Gastrocnemius medialis (tissue), 4 donors: ENCODE results near the gene MON2. TPM values are rescaled to one million over a fixed set of nuclear protein-coding genes. Genes with fewer than 3 reads are reported as not detected.

Experiments
- ATAC-seq, 2 donors: fragments of 150-250 bp; one replicate each; pipeline ENCODE4 v1.9.1; 2016
- DNase-seq, 2 donors: peaks; one replicate each; pipeline ENCODE4 v3.0.0-alpha.2; 2019
- H3K27ac ChIP-seq, 4 donors: fragments of 200-600 bp; sonication (generic); 1 replicate in 1 of 4; 2 replicates in 3 of 4; pipeline ENCODE4 v1.5.1; 2016 to 2018; ENCODE audit warnings: mild to moderate bottlenecking in 2 of 4, moderate library complexity in 1 of 4
- H3K27me3 ChIP-seq, 3 donors: fragments of 200-600 bp; sonication (generic) in 2 of 3; 1 replicate in 1 of 3; 2 replicates in 2 of 3; pipeline versions ENCODE4 v1.5.1 to v1.6.0; 2016 to 2019; ENCODE audit warnings: mild to moderate bottlenecking in 1 of 3, moderate library complexity in 1 of 3
- H3K36me3 ChIP-seq, 2 donors: fragments of 200-600 bp; sonication (generic) in 1 of 2; one replicate each; pipeline ENCODE4 v1.5.1; 2017 to 2018
- H3K4me1 ChIP-seq, 2 donors: fragments of 200-600 bp; sonication (generic) in 1 of 2; one replicate each; pipeline ENCODE4 v1.5.1; 2016 to 2017; ENCODE audit warnings: mild to moderate bottlenecking in 2 of 2
- H3K4me3 ChIP-seq, 4 donors: fragments of 200-600 bp; sonication (generic) in 3 of 4; 1 replicate in 1 of 4; 2 replicates in 3 of 4; pipeline ENCODE4 v1.5.1; 2016 to 2019; ENCODE audit warnings: mild to moderate bottlenecking in 2 of 4
- H3K9me3 ChIP-seq, 3 donors: fragments of 200-600 bp; sonication (generic) in 2 of 3; 1 replicate in 1 of 3; 2 replicates in 2 of 3; pipeline ENCODE4 v1.5.1; 2016 to 2019
- POLR2A ChIP-seq, 2 donors: fragments of 450-650 bp; IDR thresholded peaks; one replicate each; pipeline ENCODE4 v1.6.1; 2017; ENCODE audit warnings: antibody characterized with exemption in 2 of 2, mild to moderate bottlenecking in 2 of 2, moderate library complexity in 2 of 2
- in situ Hi-C, 4 donors: fragments of 200-750 bp; cut with MboI; loops; one replicate each; pipeline versions ENCODE4 v1.15.0 to v1.8.0; 2017; ENCODE audit warnings: low sequenced_read_pairs in 4 of 4
- intact Hi-C: fragments of 100-400 bp; cut with DNase I; formaldehyde crosslinking; loops from one replicate; pipeline ENCODE4 v1.15.1; 2023; ENCODE audit warnings: low total_unique reads
- total RNA-seq, 4 donors: library from RNA; depleted of rRNA; stranded (reverse); fragments of >200 nt; gene quantifications; one replicate each; pipeline versions ENCODE4 v1.1.0 to v1.2.3, GENCODE V29; 2016
- TF ChIP-seq, protein P1 (sequence below), 5 experiments: fragments of 450-650 bp in 3 of 5; fragments of 200-600 bp in 2 of 5; sonication (generic) in 2 of 5; IDR thresholded peaks in 4 of 5; conservative IDR thresholded peaks in 1 of 5; 1 replicate in 4 of 5; 2 replicates in 1 of 5; pipeline ENCODE4 v1.5.1; 2016 to 2019; ENCODE audit warnings: antibody characterized with exemption in 5 of 5, mild to moderate bottlenecking in 3 of 5, moderate library complexity in 3 of 5

Gene MON2
- total RNA-seq, 4 donors from 2014 or later, result 9.2 to 57.2 (median 12.9) TPM

DNA sequence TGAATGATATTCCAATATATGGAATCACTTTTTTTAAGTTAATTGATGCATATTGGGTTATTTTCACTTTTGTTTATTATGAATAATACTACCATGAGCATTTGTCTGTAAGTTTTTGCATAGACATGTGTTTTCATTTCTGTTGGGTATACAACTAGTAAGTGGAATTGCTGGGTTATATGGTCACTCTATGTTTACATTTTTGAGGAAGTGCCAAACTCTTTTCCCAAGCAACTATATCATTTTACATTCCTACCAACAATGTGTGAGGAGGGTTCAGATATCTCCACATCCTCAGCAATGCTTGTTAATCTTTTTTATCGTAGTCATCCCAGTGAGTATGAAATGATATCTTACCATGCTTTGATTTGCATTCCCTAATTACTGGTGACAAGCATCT lies 64.0 kb downstream of the MON2 start:
- H3K36me3 ChIP-seq, result peaks cover 0 to 29% of the 10 kb centered on the region in 2 donors
- intact Hi-C loops (no loop called here), in situ Hi-C loops (no loop called here)
- no peak for DNase-seq
- no peak overlapping the region for H3K4me3 ChIP-seq
- no peaks in the 10 kb centered on the region for H3K27me3 ChIP-seq
- no peak overlapping the region for H3K27ac ChIP-seq
- no peak for ATAC-seq
- no peaks in the 10 kb centered on the region for H3K4me1 ChIP-seq
- H3K9me3 ChIP-seq, result no peaks in the 10 kb centered on the region
- TF ChIP-seq, protein P1, sequence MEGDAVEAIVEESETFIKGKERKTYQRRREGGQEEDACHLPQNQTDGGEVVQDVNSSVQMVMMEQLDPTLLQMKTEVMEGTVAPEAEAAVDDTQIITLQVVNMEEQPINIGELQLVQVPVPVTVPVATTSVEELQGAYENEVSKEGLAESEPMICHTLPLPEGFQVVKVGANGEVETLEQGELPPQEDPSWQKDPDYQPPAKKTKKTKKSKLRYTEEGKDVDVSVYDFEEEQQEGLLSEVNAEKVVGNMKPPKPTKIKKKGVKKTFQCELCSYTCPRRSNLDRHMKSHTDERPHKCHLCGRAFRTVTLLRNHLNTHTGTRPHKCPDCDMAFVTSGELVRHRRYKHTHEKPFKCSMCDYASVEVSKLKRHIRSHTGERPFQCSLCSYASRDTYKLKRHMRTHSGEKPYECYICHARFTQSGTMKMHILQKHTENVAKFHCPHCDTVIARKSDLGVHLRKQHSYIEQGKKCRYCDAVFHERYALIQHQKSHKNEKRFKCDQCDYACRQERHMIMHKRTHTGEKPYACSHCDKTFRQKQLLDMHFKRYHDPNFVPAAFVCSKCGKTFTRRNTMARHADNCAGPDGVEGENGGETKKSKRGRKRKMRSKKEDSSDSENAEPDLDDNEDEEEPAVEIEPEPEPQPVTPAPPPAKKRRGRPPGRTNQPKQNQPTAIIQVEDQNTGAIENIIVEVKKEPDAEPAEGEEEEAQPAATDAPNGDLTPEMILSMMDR (IDR thresholded peaks at IDR 0.05 in 4 of 5, conservative IDR thresholded peaks at IDR 0.05 in 1 of 5), result no peak
- no peak for TF ChIP-seq POLR2A (IDR thresholded peaks at IDR 0.05)

DNA sequence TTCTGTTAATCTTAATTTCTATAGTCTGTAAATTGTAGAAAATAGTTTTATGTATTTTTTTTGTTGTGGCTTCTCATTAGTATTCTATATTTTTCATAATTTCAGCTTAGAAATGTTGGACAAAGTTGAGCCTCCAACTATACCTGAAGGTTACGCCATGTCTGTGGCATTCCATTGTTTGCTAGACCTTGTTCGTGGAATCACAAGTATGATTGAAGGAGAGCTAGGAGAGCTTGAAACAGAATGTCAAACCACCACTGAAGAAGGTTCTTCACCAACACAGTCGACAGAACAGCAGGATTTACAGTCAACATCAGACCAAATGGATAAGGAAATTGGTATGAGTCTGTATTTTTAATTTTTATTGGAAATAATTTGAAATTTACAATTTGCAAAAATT lies 65.7 kb downstream of the MON2 start:
- no peak for TF ChIP-seq POLR2A (IDR thresholded peaks at IDR 0.05)
- TF ChIP-seq, protein P1 (IDR thresholded peaks at IDR 0.05 in 4 of 5, conservative IDR thresholded peaks at IDR 0.05 in 1 of 5), result no peak
- intact Hi-C loops (no loop called here), in situ Hi-C loops (no loop called here)
- Histone ChIP-seq H3K4me3 (no peak overlapping the region), H3K27ac (no peak overlapping the region), H3K4me1 (no peaks in the 10 kb centered on the region), H3K36me3 (peaks cover 0 to 44% of the 10 kb centered on the region in 2 donors), H3K9me3 (no peaks in the 10 kb centered on the region), H3K27me3 (no peaks in the 10 kb centered on the region)
- ATAC-seq (no peak), DNase-seq (no peak)

DNA sequence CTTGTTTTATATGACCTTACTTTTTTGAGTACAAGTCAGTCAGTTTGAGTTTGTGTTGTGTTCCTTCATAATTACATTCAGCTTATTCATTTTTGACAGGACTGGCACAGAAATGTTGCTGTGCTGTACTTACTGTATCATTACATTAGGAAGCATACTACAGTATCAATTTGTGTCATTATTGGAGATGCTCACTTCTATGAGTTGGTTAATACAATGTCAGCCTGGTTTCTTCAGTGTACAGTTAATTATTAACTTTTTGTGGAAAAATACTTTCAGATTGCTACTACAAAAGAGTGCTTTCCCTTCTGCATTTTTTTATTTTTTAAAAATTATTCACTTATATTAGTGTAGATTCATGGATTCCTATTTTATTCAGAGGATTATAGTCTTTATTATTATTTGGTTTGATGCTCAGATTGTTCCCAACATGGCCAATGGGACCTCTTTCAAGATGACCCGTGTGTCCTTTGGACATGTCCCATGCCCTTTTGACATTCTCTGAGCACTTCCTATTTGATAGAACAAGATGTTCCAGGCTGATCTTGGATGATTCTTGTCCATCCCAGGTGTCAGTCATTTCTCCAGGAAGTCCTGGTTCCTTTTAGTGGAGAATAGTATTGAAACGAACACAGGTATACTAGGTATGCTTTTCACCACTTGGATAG lies 66.6 kb downstream of the MON2 start:
- Histone ChIP-seq H3K4me3 (no peak overlapping the region), H3K9me3 (no peaks in the 10 kb centered on the region), H3K4me1 (no peaks in the 10 kb centered on the region), H3K36me3 (peaks cover 0 to 53% of the 10 kb centered on the region in 2 donors), H3K27me3 (no peaks in the 10 kb centered on the region), H3K27ac (no peak overlapping the region)
- TF ChIP-seq, protein P1 (IDR thresholded peaks at IDR 0.05 in 4 of 5, conservative IDR thresholded peaks at IDR 0.05 in 1 of 5), result no peak
- TF ChIP-seq POLR2A (IDR thresholded peaks at IDR 0.05), result no peak
- intact Hi-C loops, result no loop called here
- in situ Hi-C loops, result no loop called here
- DNase-seq, result no peak
- no peak for ATAC-seq

DNA sequence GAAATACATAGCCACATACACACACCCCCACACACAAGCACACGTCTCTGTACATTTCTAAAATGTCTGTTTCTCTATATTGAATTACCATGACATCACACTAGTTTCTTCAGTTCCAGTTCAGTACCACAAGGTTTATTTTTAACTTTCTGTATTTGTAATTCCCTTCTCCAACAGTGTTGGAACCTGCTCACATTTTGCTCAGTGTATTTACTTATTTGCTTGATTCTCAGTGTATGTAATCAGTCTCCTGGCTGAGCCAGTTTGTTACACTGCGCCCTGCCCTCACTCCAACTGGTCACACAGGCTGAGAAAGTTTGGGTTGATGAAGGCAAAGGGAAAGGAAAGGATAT lies 67.1 kb downstream of the MON2 start:
- no peaks in the 10 kb centered on the region for H3K9me3 ChIP-seq
- H3K27me3 ChIP-seq, result no peaks in the 10 kb centered on the region
- H3K27ac ChIP-seq, result no peak overlapping the region
- ATAC-seq, result no peak
- in situ Hi-C loops (no loop called here), intact Hi-C loops (no loop called here)
- peaks cover 0 to 58% of the 10 kb centered on the region in 2 donors for H3K36me3 ChIP-seq
- TF ChIP-seq, protein P1 (IDR thresholded peaks at IDR 0.05 in 4 of 5, conservative IDR thresholded peaks at IDR 0.05 in 1 of 5), result no peak
- TF ChIP-seq POLR2A (IDR thresholded peaks at IDR 0.05), result no peak
- no peak for DNase-seq
- no peaks in the 10 kb centered on the region for H3K4me1 ChIP-seq
- H3K4me3 ChIP-seq, result no peak overlapping the region

DNA sequence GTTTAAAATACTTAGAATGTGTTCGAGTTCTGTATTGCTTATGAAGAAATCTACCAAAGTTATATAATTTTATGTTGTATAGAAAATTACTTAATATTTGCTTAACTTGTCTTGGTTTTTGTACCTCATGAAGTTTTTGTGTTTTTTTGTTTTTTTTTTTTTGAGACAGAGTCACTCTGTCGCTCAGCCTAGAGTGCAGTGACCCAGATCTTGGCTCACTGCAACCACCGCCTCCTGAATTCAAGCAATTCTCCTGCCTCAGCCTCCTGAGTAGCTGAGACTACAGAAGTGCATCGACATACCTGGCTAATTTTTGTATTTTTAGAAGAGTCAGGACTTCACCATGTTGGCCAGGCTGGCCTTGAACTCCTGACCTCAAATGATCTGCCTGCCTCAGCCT lies 69.9 kb downstream of the MON2 start:
- H3K36me3 ChIP-seq, result peaks cover 0 to 68% of the 10 kb centered on the region in 2 donors
- no peak for ATAC-seq
- TF ChIP-seq, protein P1 (IDR thresholded peaks at IDR 0.05 in 4 of 5, conservative IDR thresholded peaks at IDR 0.05 in 1 of 5), result no peak
- no peak for TF ChIP-seq POLR2A (IDR thresholded peaks at IDR 0.05)
- no peak for DNase-seq
- intact Hi-C loops (no loop called here), in situ Hi-C loops (no loop called here)
- no peak overlapping the region for H3K27ac ChIP-seq
- H3K27me3 ChIP-seq, result no peaks in the 10 kb centered on the region
- no peak overlapping the region for H3K4me3 ChIP-seq
- no peaks in the 10 kb centered on the region for H3K4me1 ChIP-seq
- no peaks in the 10 kb centered on the region for H3K9me3 ChIP-seq
